ENCODE results near the gene DCXR.

DNA sequence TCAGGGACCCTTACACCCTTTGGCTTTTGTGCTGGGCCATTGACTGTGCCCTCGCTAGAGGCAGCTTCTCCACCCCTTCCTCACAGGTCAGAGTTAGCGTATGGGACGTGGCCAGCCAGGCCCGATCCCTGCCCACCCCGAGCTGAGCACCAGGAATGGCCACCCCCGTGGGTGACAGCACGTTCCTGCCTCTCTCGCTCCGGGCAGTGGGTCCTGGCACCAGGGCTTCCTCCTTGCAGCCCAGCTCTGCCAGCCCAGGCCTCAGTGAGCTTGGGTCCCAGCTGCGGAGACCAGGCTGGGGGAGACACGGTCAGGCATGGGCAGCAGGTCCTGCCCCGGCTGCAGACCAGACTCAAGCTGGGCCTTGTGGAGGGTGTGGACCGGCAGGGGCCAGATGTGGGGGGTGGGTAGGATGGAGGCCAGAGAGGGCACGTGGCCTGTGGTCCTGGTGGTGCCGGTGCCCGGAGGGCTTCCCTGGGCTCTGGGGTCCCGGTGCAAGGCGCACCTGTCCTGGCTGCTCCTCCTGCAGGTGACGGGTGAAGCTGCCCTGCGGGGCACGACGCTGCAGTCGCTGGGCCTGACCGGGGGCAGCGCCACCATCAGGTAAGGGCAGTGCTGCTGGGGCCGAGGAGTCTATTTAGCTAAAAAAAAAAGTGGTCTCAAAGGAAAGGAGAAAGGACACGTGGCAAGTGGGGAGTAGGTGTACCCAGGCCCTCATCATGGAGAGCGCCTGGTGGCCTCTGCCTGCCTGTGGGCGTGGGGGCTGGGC, 41.9 kb downstream of the DCXR start:
- TF ChIP-seq POLR2A (IDR thresholded peaks at IDR 0.05; ENCODE audit: low read depth, low read length) = no peak
- TF ChIP-seq, protein P1, sequence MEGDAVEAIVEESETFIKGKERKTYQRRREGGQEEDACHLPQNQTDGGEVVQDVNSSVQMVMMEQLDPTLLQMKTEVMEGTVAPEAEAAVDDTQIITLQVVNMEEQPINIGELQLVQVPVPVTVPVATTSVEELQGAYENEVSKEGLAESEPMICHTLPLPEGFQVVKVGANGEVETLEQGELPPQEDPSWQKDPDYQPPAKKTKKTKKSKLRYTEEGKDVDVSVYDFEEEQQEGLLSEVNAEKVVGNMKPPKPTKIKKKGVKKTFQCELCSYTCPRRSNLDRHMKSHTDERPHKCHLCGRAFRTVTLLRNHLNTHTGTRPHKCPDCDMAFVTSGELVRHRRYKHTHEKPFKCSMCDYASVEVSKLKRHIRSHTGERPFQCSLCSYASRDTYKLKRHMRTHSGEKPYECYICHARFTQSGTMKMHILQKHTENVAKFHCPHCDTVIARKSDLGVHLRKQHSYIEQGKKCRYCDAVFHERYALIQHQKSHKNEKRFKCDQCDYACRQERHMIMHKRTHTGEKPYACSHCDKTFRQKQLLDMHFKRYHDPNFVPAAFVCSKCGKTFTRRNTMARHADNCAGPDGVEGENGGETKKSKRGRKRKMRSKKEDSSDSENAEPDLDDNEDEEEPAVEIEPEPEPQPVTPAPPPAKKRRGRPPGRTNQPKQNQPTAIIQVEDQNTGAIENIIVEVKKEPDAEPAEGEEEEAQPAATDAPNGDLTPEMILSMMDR (conservative IDR thresholded peaks at IDR 0.05; ENCODE audit: low read depth, low read length) = no peak
- TF ChIP-seq MXI1 (IDR thresholded peaks at IDR 0.05; ENCODE audit: borderline replicate concordance, low read depth, low read length) = no peak
- TF ChIP-seq SMC3 (IDR thresholded peaks at IDR 0.05; ENCODE audit: low read depth, low read length) = no peak
- no peak for TF ChIP-seq CEBPB (IDR thresholded peaks at IDR 0.05; ENCODE audit: low read depth, low read length)
- no peak for TF ChIP-seq BHLHE40 (IDR thresholded peaks at IDR 0.05; ENCODE audit: low read depth, low read length)
- TF ChIP-seq, protein P2, sequence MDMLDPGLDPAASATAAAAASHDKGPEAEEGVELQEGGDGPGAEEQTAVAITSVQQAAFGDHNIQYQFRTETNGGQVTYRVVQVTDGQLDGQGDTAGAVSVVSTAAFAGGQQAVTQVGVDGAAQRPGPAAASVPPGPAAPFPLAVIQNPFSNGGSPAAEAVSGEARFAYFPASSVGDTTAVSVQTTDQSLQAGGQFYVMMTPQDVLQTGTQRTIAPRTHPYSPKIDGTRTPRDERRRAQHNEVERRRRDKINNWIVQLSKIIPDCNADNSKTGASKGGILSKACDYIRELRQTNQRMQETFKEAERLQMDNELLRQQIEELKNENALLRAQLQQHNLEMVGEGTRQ (IDR thresholded peaks at IDR 0.05; ENCODE audit: low read depth, low read length) = no peak
- TF ChIP-seq RAD21 (IDR thresholded peaks at IDR 0.05; ENCODE audit: low read length) = no peak

Measured in IMR-90 (cell line).